ENCODE measurements around the gene JAKMIP2.

Gene JAKMIP2

DNA sequence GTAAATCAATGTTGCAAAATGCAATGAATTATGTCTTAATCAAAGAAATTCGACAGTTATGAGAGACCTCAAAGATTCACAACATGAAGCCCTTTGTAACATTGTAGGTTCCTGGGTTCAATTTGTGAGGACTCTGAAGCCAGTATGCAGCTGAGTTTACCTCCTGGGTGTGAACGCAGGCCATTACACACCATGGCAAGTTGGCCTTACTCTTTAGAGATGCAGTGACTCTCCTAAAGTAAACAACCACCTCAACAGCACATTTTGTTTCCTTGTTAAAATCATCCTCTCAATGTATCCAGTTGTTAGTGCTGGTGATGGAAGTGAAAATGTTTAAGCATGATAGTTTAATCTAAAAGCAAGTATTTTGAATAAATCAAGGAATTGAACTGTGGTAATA lies 73.8 kb downstream of the JAKMIP2 start:
- H3K27me3 ChIP-seq, result no peaks in the 10 kb centered on the region

DNA sequence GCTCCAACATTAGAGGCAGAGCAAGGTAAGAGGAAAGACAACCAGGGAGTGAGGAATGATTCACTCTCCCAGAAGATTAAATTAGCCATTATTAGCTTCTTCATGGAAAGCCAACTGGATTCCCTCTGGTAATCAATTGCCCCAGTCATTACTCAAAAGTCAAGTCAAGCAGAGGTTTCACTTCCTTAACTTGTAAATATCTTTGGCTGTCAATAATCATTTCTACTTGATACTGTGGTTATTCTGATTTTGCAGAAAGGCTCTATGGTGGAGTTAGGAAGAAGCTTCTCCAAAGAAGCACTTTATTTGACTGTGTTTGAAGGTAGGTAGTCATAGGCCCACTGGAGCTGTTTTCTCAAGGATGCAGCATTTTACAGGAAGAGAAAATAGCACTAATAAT lies 78.0 kb downstream of the JAKMIP2 start:
- Histone ChIP-seq H3K27ac (no peak overlapping the region), H3K27me3 (no peaks in the 10 kb centered on the region), H3K36me3 (no peaks in the 10 kb centered on the region), H3K9me3 (no peaks in the 10 kb centered on the region), H3K4me1 (ENCODE audit: control insufficient read depth in 1 of 2, insufficient read depth in 1 of 2, low read depth in 1 of 2, low read length in 1 of 2) (no peaks in the 10 kb centered on the region), H3K4me3 (ENCODE audit: low read depth in 1 of 2, low read length in 1 of 2) (no peak overlapping the region)
- TF ChIP-seq, protein P1, sequence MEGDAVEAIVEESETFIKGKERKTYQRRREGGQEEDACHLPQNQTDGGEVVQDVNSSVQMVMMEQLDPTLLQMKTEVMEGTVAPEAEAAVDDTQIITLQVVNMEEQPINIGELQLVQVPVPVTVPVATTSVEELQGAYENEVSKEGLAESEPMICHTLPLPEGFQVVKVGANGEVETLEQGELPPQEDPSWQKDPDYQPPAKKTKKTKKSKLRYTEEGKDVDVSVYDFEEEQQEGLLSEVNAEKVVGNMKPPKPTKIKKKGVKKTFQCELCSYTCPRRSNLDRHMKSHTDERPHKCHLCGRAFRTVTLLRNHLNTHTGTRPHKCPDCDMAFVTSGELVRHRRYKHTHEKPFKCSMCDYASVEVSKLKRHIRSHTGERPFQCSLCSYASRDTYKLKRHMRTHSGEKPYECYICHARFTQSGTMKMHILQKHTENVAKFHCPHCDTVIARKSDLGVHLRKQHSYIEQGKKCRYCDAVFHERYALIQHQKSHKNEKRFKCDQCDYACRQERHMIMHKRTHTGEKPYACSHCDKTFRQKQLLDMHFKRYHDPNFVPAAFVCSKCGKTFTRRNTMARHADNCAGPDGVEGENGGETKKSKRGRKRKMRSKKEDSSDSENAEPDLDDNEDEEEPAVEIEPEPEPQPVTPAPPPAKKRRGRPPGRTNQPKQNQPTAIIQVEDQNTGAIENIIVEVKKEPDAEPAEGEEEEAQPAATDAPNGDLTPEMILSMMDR (IDR thresholded peaks at IDR 0.05), result no peak

More for the DNA sequence above, 73.8 kb downstream of the JAKMIP2 start:
- TF ChIP-seq, protein P1 (IDR thresholded peaks at IDR 0.05), result no peak
- Histone ChIP-seq H3K4me1 (ENCODE audit: control insufficient read depth in 1 of 2, insufficient read depth in 1 of 2, low read depth in 1 of 2, low read length in 1 of 2) (no peaks in the 10 kb centered on the region), H3K4me3 (ENCODE audit: low read depth in 1 of 2, low read length in 1 of 2) (no peak overlapping the region), H3K27ac (no peak overlapping the region), H3K9me3 (no peaks in the 10 kb centered on the region), H3K36me3 (no peaks in the 10 kb centered on the region)

DNA sequence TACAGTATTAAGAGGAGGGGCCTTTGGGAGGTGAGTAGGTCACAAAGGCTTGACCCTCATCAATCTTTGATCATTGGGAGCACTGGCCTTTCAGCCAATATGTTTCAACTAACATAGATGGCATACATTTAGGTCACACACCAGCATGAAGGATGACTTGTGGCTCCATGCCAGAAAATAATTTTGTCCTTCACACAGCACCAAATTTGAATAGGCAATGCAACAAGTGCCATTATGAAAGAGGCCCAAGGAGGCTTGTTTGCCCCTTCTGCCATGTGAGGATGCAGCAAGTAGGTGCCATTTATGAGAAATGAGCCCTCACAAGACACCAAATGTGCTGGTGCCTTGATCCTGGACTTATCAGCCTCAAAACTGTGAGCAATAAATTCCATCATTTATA lies 81.1 kb downstream of the JAKMIP2 start:
- TF ChIP-seq, protein P1 (IDR thresholded peaks at IDR 0.05), result no peak

DNA sequence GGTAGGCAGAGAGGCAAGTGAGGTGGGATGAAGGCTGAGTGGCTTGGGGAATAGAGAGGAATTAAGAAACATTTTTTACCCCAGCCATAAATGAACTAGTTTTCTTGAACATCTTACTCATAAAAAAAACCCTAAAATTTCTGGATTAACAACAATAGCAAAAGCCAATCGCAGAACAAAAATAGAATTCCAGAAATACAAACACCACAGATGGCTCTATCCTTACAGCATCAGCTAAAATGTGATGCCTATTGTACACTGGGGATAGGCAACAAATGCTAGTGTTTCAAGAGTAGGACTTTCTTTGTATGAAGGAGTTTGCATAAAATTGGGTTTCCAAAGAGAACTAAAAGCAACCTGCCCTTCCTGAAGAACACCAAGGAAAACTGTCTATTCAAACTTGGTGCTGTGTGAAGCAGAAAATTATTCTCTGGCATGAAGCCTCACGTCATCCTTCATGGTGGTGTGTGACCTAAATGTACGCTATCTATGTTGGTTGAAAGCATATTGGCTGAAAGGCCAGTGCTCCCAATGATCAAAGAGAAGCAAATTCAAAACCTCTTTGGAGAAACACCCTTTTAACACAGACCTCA lies 82.9 kb downstream of the JAKMIP2 start:
- Histone ChIP-seq H3K4me1 (ENCODE audit: control insufficient read depth in 1 of 2, insufficient read depth in 1 of 2, low read depth in 1 of 2, low read length in 1 of 2) (no peaks in the 10 kb centered on the region), H3K4me3 (ENCODE audit: low read depth in 1 of 2, low read length in 1 of 2) (no peak overlapping the region), H3K36me3 (no peaks in the 10 kb centered on the region), H3K9me3 (no peaks in the 10 kb centered on the region), H3K27ac (no peak overlapping the region), H3K27me3 (no peaks in the 10 kb centered on the region)
- TF ChIP-seq, protein P1 (IDR thresholded peaks at IDR 0.05), result no peak

More for the DNA sequence above, 81.1 kb downstream of the JAKMIP2 start:
- H3K4me1 ChIP-seq (ENCODE audit: control insufficient read depth in 1 of 2, insufficient read depth in 1 of 2, low read depth in 1 of 2, low read length in 1 of 2), result no peaks in the 10 kb centered on the region
- H3K9me3 ChIP-seq, result no peaks in the 10 kb centered on the region
- no peak overlapping the region for H3K27ac ChIP-seq
- H3K36me3 ChIP-seq, result no peaks in the 10 kb centered on the region
- no peak overlapping the region for H3K4me3 ChIP-seq (ENCODE audit: low read depth in 1 of 2, low read length in 1 of 2)
- H3K27me3 ChIP-seq, result no peaks in the 10 kb centered on the region

DNA sequence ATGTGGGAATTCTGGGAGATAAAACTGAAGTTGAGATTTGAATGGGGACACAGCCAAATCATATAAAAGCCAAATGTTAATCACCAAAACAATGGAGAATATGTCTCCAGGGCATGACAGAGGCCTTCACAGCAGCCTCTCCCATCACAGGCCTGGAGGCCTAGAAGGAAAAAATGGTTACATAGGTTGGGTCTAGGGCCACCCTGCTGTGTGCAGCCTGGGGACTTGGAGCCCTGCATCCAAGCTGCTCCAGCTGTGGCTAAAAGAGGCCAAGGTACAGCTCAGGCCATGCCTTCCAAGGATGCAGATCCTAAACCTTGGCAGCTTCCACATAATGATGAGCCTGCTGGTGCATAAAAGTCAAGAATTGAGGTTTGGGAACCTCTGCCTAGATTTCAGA lies 85.1 kb downstream of the JAKMIP2 start:
- Histone ChIP-seq H3K4me3 (ENCODE audit: low read depth in 1 of 2, low read length in 1 of 2) (no peak overlapping the region), H3K9me3 (no peaks in the 10 kb centered on the region)

More for the DNA sequence above, 85.1 kb downstream of the JAKMIP2 start:
- H3K27me3 ChIP-seq, result no peaks in the 10 kb centered on the region
- H3K36me3 ChIP-seq, result no peaks in the 10 kb centered on the region
- H3K4me1 ChIP-seq (ENCODE audit: control insufficient read depth in 1 of 2, insufficient read depth in 1 of 2, low read depth in 1 of 2, low read length in 1 of 2), result no peaks in the 10 kb centered on the region
- no peak overlapping the region for H3K27ac ChIP-seq
- TF ChIP-seq, protein P1 (IDR thresholded peaks at IDR 0.05), result no peak

All from neutrophil (primary cell).